Spinal cord (tissue), 10 donors: ENCODE results near the gene SPINK14. TPM values are rescaled to one million over a fixed set of nuclear protein-coding genes. Genes with fewer than 3 reads are reported as not detected.

Source experiments
- DNase-seq, 6 donors: peaks; one replicate each; pipeline versions ENCODE4 v3.0.0 to v3.0.0-alpha.2; 2013 to 2015; ENCODE audit warnings: low spot score in 6 of 6, low read depth in 4 of 6
- H3K27ac ChIP-seq: one replicate; pipeline ENCODE4 v1.5.1; 2013; ENCODE audit warnings: low read depth, low read length, control low read depth
- H3K27me3 ChIP-seq: one replicate; pipeline ENCODE4 v1.6.1; 2013; ENCODE audit warnings: low read length; ENCODE audit not compliant: control insufficient read depth, insufficient read depth
- H3K36me3 ChIP-seq: one replicate; pipeline ENCODE4 v1.6.1; 2013; ENCODE audit warnings: low read length; ENCODE audit not compliant: control insufficient read depth, insufficient read depth
- H3K4me1 ChIP-seq: one replicate; pipeline ENCODE4 v1.6.1; 2013; ENCODE audit warnings: low read length; ENCODE audit not compliant: control insufficient read depth, insufficient read depth
- H3K4me3 ChIP-seq: one replicate; pipeline ENCODE4 v1.5.1; 2013; ENCODE audit warnings: low read depth, low read length, control low read depth
- H3K9me3 ChIP-seq: one replicate; pipeline ENCODE4 v1.6.1; 2013; ENCODE audit warnings: low read length; ENCODE audit not compliant: control insufficient read depth, insufficient read depth
- WGBS: methylation state at CpG from one replicate; pipeline ENCODE4 v1.1.5; 2013; ENCODE audit warnings: missing lambda C conversion rate; ENCODE audit not compliant: insufficient coverage; 5-methylcytosine and 5-hydroxymethylcytosine counted together
- polyA plus RNA-seq, 2 donors: library from polyadenylated mRNA; unstranded; fragments of 120-200 nt; gene quantifications; one replicate each; pipeline ENCODE4 v1.2.1, GENCODE V29; 2013; ENCODE audit not compliant: insufficient read length in 2 of 2
- total RNA-seq, 2 donors: library from RNA; depleted of rRNA in 1 of 2; stranded (reverse); fragments of 120-200 nt in 1 of 2; fragments of >200 nt in 1 of 2; gene quantifications; one replicate each; pipeline versions ENCODE4 v1.2.3 to v1.2.4, GENCODE V29; 2013 to 2014
- donor health status: healthy.

Gene SPINK14
- total and polyA plus RNA-seq, 4 donors = not detected

DNA sequence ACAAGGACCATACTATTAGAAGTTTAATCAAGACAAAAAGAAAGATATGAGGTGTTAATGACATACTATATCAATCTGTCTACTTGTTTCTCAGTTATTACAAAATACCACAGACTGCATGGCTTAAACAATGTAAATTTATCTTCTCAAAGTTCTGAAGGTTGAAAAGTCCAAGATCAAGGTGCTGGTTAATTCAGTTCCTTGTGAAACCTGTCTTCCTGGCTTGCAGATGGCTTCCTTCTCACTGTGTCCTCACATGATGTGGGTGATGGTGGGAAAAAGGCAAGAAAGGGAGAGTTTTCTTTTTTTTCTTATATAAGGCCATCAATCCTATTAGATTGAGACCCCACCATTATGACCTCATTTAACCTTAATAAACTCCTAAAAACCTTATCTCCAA lies 15.6 kb upstream of the SPINK14 start:
- Histone ChIP-seq H3K27me3 (no peaks in the 10 kb centered on the region), H3K4me3 (no peak overlapping the region), H3K4me1 (no peaks in the 10 kb centered on the region), H3K27ac (no peak overlapping the region), H3K9me3 (no peaks in the 10 kb centered on the region), H3K36me3 (no peaks in the 10 kb centered on the region)
- DNase-seq = no peak

DNA sequence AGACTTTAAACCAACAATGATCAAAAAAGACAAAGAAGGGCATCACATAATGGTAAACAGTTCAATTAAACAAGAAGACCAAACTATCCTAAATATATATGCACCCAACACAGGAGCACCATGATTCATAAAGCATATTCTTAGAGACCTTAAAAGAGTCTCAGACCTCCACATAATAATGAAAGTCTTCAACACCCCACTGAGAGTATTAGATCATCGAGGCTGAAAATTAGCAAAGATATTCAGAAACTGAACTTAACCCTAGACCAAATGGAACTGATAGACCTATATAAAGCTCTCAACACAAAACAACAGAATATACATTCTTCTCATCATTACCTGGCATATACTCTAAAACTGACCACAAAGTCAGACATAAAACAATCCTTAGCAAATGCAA lies 11.7 kb upstream of the SPINK14 start:
- Histone ChIP-seq H3K36me3 (no peaks in the 10 kb centered on the region), H3K4me1 (no peaks in the 10 kb centered on the region), H3K27me3 (no peaks in the 10 kb centered on the region), H3K27ac (no peak overlapping the region), H3K4me3 (no peak overlapping the region), H3K9me3 (no peaks in the 10 kb centered on the region)
- WGBS = 100% methylated on average over 1 of the region's 1 CpG
- no peak for DNase-seq

DNA sequence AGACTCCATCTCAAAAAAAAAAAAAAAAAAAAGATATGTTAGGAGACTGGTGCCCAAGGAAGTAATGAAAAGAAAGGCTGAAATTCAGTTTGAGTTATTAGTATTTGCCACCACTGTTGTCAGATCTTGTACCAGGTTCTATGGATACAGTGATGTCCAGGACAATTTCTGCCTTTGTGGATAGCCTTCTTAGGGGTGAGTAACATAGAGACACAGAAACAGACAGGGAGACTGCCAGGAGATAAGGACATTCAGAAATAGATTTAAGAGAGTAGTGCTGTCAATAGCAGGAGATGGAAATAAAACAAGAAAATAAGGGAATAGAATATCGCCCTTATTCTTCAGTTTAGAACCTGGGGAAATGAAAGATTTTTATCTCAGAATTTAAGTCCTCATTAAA lies 6.3 kb upstream of the SPINK14 start:
- Histone ChIP-seq H3K27ac (no peak overlapping the region), H3K4me1 (no peaks in the 10 kb centered on the region), H3K36me3 (no peaks in the 10 kb centered on the region), H3K27me3 (no peaks in the 10 kb centered on the region), H3K9me3 (no peaks in the 10 kb centered on the region), H3K4me3 (no peak overlapping the region)
- no peak for DNase-seq
- WGBS = no CpG with 5 or more reads among the region's 1 CpG

DNA sequence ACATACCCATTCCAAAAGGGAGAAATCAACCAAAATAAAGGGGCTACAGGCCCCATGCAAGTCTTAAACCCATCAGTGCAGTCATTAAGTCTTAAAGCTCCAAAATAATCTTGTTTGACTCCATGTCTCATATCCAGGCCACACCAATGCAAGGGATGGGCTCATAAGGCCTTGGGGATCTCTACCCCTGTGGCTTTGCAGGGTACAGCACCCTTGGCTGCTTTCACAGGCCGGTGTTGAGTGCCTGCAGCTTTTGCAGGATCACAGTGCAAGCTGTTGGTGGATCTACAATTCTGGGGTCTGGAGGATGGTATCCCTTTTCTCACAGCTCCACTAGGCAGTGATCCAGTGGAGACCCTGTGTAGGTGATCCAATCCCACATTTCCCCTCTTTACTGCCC lies 5.0 kb upstream of the SPINK14 start:
- no peak overlapping the region for H3K4me3 ChIP-seq
- no peak overlapping the region for H3K27ac ChIP-seq
- H3K27me3 ChIP-seq = no peaks in the 10 kb centered on the region
- no peaks in the 10 kb centered on the region for H3K9me3 ChIP-seq
- DNase-seq = no peak
- H3K36me3 ChIP-seq = no peaks in the 10 kb centered on the region
- no peaks in the 10 kb centered on the region for H3K4me1 ChIP-seq
- WGBS = 100% methylated on average over 1 of the region's 1 CpG

DNA sequence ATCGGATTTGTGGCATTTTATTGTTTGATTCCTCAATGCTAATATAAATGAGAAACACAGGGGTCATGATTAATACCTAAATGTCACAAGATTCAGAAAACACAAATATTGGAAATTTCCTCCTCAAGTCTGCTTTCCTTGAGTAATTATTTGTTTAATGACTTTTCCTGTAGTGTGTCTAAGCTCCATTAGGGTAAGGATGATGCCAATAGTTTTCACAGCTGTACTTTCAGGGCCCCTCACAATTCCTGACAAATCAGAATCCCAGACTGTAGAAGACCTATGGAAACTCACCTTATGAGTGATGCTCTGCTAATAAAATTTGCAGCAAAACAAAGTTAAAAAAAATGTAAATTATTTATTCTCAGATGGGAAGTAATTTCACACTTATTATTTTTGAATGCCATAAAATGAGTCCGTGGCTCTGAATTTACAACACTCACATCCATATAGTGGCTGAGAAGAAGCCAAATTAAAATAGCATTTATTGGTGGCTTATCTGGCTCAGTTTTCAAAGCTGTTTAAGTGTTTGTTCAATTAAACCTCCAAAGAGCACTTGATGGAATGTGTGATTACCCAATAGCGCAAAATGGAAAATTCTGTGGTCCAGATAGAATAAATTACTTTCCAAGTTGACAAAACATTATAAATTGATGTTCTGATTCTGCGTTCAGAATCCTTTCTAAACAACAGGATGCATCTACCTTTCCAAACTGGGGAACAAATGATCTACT lies 1.6 kb upstream of the SPINK14 start:
- Histone ChIP-seq H3K4me1 (no peaks in the 10 kb centered on the region), H3K36me3 (no peaks in the 10 kb centered on the region), H3K4me3 (no peak overlapping the region), H3K27ac (no peak overlapping the region), H3K27me3 (no peaks in the 10 kb centered on the region), H3K9me3 (no peaks in the 10 kb centered on the region)
- no peak for DNase-seq
- WGBS = no CpG with 5 or more reads among the region's 4 CpGs

DNA sequence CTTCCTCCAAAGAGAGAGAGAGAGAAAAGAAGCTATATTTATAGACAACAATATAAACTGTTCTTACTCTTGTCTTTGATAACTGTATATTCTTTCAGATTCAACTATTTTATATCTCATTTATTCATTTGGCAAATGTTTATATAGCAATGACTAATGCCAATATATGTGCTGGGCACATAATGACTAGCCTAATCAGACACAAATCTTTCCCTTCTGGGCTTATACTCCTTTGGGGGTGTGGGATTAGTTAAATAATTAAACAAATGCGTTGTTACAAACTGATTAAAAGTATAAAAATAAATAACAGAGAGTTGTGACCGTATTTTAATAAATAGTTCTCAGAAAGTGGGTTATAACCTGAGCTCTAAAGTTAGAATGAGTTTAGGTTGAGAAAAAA lies 4.0 kb downstream of the SPINK14 start:
- no peaks in the 10 kb centered on the region for H3K36me3 ChIP-seq
- no peaks in the 10 kb centered on the region for H3K27me3 ChIP-seq
- H3K4me1 ChIP-seq = no peaks in the 10 kb centered on the region
- DNase-seq = no peak
- H3K9me3 ChIP-seq = no peaks in the 10 kb centered on the region
- H3K4me3 ChIP-seq = no peak overlapping the region
- H3K27ac ChIP-seq = no peak overlapping the region
- no CpG with 5 or more reads among the region's 2 CpGs for WGBS

DNA sequence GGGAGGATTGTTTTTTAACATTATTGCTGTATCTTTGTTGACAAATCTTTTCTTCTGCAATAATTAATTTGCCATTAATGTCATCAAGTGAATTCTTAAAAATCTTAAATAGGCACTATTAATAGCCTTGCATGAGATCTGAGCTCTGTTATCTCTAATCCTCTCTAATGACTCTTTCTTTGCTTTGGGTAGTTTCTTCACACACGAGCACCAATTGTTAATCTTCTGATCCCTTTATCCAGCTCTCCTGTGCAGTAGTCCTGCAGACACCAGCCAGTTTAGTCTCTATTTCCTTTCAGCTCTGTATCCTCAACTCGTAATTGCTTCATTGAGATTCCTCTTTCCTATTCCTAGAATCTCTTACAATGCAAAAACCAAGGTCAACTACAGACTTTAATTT lies 8.1 kb downstream of the SPINK14 start:
- no peaks in the 10 kb centered on the region for H3K9me3 ChIP-seq
- no peak for DNase-seq
- H3K4me3 ChIP-seq = no peak overlapping the region
- no peak overlapping the region for H3K27ac ChIP-seq
- H3K27me3 ChIP-seq = no peaks in the 10 kb centered on the region
- H3K4me1 ChIP-seq = no peaks in the 10 kb centered on the region
- H3K36me3 ChIP-seq = no peaks in the 10 kb centered on the region
- WGBS = 62% methylated on average over 2 of the region's 2 CpGs

DNA sequence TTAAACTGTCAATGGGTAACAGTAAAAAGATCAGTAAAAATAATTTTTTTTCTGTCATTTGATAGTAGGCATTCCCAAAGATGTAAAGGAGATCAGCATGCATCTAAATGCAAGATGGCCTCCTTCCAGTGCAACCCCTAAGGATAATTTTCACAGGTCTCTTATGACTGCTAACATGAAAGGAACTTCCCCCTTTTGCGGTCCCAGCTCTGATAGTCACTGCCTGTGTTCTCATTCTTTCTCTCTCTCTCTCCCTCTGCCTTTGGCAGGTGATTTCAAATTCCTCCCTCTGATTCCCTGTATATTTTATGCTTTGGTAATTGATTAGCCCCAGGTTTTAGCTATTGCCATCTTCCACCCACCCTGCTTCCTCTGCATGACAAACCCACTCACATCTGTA lies 8.9 kb downstream of the SPINK14 start:
- Histone ChIP-seq H3K4me3 (no peak overlapping the region), H3K27me3 (no peaks in the 10 kb centered on the region), H3K4me1 (no peaks in the 10 kb centered on the region), H3K36me3 (no peaks in the 10 kb centered on the region), H3K9me3 (no peaks in the 10 kb centered on the region), H3K27ac (no peak overlapping the region)
- WGBS = no CpG with 5 or more reads among the region's 1 CpG
- no peak for DNase-seq

DNA sequence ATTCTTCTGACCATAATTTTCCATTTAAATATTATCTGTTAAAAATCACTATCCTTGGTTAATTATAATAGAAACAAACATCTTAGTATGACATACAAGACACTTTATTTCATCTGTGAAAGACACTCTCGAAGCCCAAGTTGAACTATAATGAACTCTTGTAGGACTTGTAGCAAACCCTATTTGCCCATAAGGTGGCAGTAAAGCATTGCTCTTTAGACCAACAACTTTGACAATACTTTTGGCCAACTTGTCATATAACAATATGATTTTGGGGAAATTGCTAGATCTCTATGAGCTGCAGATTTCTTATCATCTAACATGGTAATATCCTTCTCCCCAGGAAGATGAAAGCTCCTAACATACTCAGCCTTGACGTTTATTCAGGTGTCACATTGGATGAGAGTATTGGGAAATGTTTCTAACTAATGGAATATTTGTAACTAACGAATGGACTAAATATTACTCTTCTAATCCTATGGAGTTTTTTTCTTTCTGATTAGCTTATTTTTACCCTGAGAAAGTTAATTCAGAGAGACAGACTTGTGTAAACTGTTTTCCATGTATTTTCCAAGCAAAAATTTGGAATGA lies 11.0 kb downstream of the SPINK14 start:
- WGBS = no CpG with 5 or more reads among the region's 3 CpGs
- H3K36me3 ChIP-seq = no peaks in the 10 kb centered on the region
- no peaks in the 10 kb centered on the region for H3K27me3 ChIP-seq
- H3K4me3 ChIP-seq = no peak overlapping the region
- no peaks in the 10 kb centered on the region for H3K4me1 ChIP-seq
- peak; percentile 17 to 86 (median 30) for DNase-seq
- no peaks in the 10 kb centered on the region for H3K9me3 ChIP-seq
- H3K27ac ChIP-seq = no peak overlapping the region

DNA sequence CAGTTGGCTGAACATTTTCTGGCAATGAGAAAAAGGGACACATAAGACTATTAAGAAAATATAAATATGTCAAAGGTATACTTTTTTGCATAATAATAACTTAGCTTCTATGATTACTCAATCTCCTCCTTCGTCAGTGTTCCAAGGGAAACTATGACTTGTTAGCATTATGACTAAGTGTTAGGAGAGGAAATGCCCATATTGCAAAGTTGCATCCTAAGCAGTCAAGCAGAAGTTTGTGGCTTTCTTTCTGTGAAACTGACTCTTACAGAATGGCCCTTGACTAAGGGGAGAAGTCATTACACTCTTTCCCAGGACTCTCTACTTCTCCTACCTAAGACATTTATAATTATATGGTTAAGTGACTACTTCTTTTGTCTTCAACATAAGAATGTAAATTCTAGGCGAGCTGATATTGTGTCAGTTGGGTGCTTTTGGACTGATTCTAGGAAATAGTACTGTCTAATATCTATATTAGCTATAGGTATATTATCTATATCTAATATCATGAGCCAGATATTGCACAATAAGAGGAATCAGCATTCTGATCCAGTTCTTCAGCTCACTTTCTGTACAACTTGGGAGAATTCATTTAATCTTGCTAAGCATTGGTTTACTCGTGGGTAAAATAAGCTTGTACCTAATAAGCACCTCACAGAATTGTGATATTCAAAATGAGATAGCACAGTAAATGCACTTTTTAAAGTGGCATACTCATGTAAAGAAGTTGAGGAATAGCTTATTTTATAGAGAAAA lies 18.1 kb downstream of the SPINK14 start:
- WGBS = no CpG with 5 or more reads among the region's 3 CpGs
- Histone ChIP-seq H3K27me3 (no peaks in the 10 kb centered on the region), H3K9me3 (no peaks in the 10 kb centered on the region), H3K4me3 (no peak overlapping the region), H3K27ac (no peak overlapping the region), H3K36me3 (no peaks in the 10 kb centered on the region), H3K4me1 (no peaks in the 10 kb centered on the region)
- no peak for DNase-seq
